Activated CD8-positive, alpha-beta memory T cell treated with anti-CD3 and anti-CD28 coated beads for 4 hours (primary cell): ENCODE measurements around the gene GNAS.

Experiments used
- DNase-seq, 2 donors: peaks; one replicate each; pipeline ENCODE4 v3.0.0-alpha.2; 2020; ENCODE audit warnings: low read depth in 2 of 2

The GNAS gene

GRCh38 chr20:58880994-58881752, 28.7 kb downstream of the GNAS start:
- DNase-seq: no peak

- no peak for DNase-seq
Observed at GRCh38 chr20:58882704-58883089, 30.2 kb downstream of the GNAS start.

GRCh38 chr20:58883241-58883691, 30.8 kb downstream of the GNAS start:
- DNase-seq: no peak

- no peak for DNase-seq
Observed at GRCh38 chr20:58884966-58885365, 32.5 kb downstream of the GNAS start.

- DNase-seq: no peak
Observed at GRCh38 chr20:58886546-58886945, 34.0 kb downstream of the GNAS start.

GRCh38 chr20:58888103-58888502, 35.6 kb downstream of the GNAS start:
- DNase-seq: no peak

- DNase-seq: peak; percentile 58 to 73
Observed at GRCh38 chr20:58888521-58889333, 36.2 kb downstream of the GNAS start.

GRCh38 chr20:58889334-58889760, 36.8 kb downstream of the GNAS start:
- DNase-seq: no peak

- DNase-seq: peak in 1 of 2 donors; percentile 27
Observed at GRCh38 chr20:58889798-58890517, 37.4 kb downstream of the GNAS start.

- peak; percentile 60 to 63 for DNase-seq
Observed at GRCh38 chr20:58890518-58891085, 38.1 kb downstream of the GNAS start.

- peak; percentile 57 to 59 for DNase-seq
Observed at GRCh38 chr20:58891086-58891717, 38.7 kb downstream of the GNAS start.

- DNase-seq: no peak
Observed at GRCh38 chr20:58891718-58892140, 39.2 kb downstream of the GNAS start.

- DNase-seq: peak; percentile 54 to 55
Observed at GRCh38 chr20:58892141-58892931, 39.8 kb downstream of the GNAS start.

GRCh38 chr20:58892932-58893224, 40.4 kb downstream of the GNAS start:
- no peak for DNase-seq

- no peak for DNase-seq
Observed at GRCh38 chr20:58893355-58894120, 41.0 kb downstream of the GNAS start.

GRCh38 chr20:58894652-58895447, 42.3 kb downstream of the GNAS start:
- no peak for DNase-seq

- DNase-seq: no peak
Observed at GRCh38 chr20:58895448-58896180, 43.1 kb downstream of the GNAS start.

GRCh38 chr20:58896820-58897219, 44.3 kb downstream of the GNAS start:
- DNase-seq: no peak
